ENCODE measurements around the gene PRDM11. TPM values are rescaled to one million over a fixed set of nuclear protein-coding genes. Genes with fewer than 3 reads are reported as not detected.
"Not testable (repeated sequence)": the region's sequence is repeated elsewhere in the genome, so short reads cannot be mapped to it uniquely, and the experiment has no call there.

Gene PRDM11
- total RNA-seq, 2 experiments from 2014 or later: 0.61 to 0.94 TPM

DNA sequence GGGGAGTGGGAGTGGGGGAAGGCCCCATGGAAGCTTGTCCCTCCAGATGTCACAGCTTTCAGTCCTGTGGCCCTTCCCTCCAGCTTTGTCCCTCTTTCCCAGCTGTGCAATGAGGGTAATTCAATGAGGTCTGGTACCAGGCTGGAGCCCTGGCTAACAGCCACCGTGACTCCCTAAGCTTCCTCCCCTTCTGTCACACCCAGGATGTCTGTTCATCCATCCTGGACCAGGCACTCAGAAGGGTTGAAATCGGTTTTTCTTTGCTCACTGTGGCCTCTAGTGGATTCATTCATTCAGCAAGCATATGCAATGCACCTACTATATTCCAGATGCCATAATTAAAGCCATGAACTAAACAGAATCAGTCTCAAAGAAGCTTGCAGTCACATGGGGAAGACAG lies 101.0 kb downstream of the PRDM11 start:
- Mint-ChIP-seq H3K27ac (no peak overlapping the region), H3K9me3 (ENCODE audit: low read depth) (no peaks in the 10 kb centered on the region), H3K36me3 (ENCODE audit: low read depth) (no peaks in the 10 kb centered on the region), H3K27me3 (peaks cover 9% of the 10 kb centered on the region), H3K4me1 (no peaks in the 10 kb centered on the region), H3K4me3 (no peak overlapping the region)
- DNase-seq (no peak), ATAC-seq (no peak)
- intact Hi-C loops (cut with DNase I, micrococcal nuclease): no loop called here
- ChIA-PET CTCF (interaction anchor here (0.9 to 1.1 kb wide), 2 partner anchors 9 to 137 kb away, joined by 3 to 4 read pairs; no protein-coding TSS in a partner anchor), POLR2A (no interaction called here)

DNA sequence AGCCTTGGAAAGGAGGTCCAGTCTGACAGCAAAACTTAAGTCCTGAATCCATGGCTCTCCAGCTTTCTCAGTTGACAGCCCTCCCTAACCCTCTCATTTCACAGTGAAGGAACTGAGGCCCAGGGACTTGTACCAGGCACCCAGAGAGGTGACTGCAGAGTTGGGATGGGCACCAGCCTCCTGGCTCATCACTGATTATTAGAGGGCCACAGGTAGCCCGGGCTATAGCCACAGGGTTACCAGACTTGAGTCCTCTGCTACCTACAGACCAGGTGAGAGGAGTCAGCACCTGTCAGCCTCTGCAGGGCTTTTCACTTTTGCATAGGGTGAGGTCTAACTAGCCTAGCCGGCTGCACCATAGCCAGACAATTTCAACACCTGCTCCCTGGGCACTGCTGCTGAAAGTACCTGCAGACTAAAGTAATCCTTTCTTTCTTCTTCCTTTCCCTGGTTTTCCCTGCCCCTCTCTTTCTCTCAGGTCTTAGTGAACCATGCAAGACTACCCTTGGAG lies 102.1 kb downstream of the PRDM11 start:
- intact Hi-C loops (cut with DNase I, micrococcal nuclease): no loop called here
- H3K36me3 Mint-ChIP-seq (ENCODE audit: low read depth): no peaks in the 10 kb centered on the region
- H3K27me3 Mint-ChIP-seq: peaks cover 10% of the 10 kb centered on the region
- H3K9me3 Mint-ChIP-seq (ENCODE audit: low read depth): no peaks in the 10 kb centered on the region
- ChIA-PET POLR2A (no interaction called here), CTCF (interaction anchor here (1.1 kb wide), 1 partner anchor 138 kb away, joined by 4 read pairs; no protein-coding TSS in a partner anchor)
- ATAC-seq (no peak), DNase-seq (no peak)
- H3K4me3 Mint-ChIP-seq: no peak overlapping the region
- no peak overlapping the region for H3K27ac Mint-ChIP-seq
- H3K4me1 Mint-ChIP-seq: no peaks in the 10 kb centered on the region

DNA sequence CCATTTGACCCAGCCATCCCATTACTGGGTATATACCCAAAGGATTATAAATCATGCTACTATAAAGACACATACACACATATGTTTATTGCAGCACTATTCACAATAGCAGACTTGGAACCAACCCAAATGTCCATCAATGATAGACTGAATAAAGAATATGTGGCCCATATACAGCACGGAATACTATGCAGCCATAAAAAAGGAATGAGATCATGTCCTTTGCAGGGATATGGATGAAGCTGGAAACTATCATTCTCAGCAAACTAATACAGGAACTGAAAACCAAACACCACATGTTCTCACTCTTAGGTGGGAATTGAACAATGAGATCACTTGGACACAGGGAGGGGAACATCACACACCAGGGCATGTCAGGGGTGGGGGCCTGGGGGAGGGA lies 102.9 kb downstream of the PRDM11 start:
- intact Hi-C loops (cut with DNase I, micrococcal nuclease); POLR2A ChIA-PET; DNase-seq; H3K36me3 Mint-ChIP-seq (ENCODE audit: low read depth); H3K9me3 Mint-ChIP-seq (ENCODE audit: low read depth); H3K4me3 Mint-ChIP-seq; ATAC-seq; H3K4me1 Mint-ChIP-seq; H3K27ac Mint-ChIP-seq: not testable (repeated sequence)
- CTCF ChIA-PET: interaction anchor here (0.7 kb wide), 1 partner anchor 137 kb away, joined by 3 read pairs; no protein-coding TSS in a partner anchor
- peaks cover 12% of the 10 kb centered on the region for H3K27me3 Mint-ChIP-seq

DNA sequence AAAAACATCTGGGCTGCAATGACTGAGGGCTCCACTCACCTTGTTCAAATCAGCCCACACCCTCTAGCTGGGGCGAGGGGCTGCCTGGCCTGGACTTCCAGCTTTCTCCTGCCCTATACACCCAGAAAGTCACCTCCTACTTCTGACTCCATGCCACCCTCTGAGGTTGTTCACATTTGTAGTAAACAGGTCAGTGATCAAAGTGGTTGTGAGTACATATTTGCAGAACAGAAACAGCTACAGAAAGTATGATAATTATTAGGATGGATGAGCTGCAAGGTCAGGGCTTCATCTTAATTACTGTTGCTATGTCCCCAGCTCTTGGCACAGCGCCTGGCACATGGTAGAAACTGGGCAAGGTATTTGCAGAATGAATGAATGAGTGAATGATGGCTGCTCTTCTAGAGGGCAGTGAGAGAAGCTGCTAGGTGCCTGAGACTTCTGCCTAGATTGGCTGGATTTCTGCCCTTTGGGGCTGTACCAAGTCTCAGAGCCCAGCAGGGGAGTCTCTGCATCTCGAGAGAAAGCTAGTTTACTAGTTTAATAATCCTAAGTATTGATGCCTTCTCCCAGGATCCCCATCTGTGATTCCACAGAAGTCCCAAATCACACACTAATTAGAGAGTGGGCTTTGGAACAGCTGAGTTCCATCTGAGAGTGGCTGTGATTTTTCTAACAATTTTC lies 103.7 kb downstream of the PRDM11 start:
- CTCF ChIA-PET: interaction anchor here (0.5 to 1.2 kb wide), 3 partner anchors 37 to 148 kb away, joined by 3 to 4 read pairs (median 3); no protein-coding TSS in a partner anchor
- Mint-ChIP-seq H3K27me3 (peaks cover 12% of the 10 kb centered on the region), H3K4me1 (no peaks in the 10 kb centered on the region), H3K9me3 (ENCODE audit: low read depth) (no peaks in the 10 kb centered on the region), H3K27ac (no peak overlapping the region), H3K36me3 (ENCODE audit: low read depth) (no peaks in the 10 kb centered on the region), H3K4me3 (no peak overlapping the region)
- POLR2A ChIA-PET: no interaction called here
- intact Hi-C loops (cut with DNase I, micrococcal nuclease): no loop called here
- DNase-seq: no peak
- ATAC-seq: no peak

DNA sequence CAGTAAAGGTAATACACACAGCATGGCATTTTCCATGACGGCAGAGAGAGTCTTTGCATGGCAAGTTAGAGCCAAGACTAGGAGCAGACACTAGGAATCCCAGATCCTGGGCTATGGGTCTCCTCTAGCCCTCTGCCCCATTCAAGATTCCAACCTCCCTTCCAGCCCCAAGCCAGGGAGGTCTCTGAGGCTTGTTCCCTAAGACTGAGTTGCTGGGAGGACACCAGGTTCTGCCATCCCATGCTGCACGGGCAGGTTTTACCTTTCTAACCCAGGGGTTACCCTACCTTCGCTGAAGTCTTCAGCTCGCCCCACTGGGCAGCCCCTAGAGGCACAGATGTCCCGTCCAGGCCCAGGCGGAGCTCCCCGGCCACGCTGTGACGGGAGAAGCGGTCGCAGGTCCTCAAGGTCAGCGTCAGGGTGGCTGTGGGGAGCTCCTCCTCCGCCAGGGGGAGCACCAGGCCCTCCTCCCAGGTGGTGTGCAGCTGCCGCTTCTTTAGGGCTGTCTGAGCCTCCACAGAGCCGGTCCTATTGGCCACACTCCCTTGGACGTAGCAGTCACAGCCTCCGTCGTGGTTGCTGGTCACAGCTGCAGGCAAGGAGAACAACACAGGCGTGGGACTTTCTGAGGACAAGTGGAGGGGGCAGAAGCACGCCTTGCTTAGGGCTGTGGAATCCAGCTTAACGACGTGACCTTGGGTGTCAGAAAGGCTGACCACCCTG lies 105.9 kb downstream of the PRDM11 start:
- Mint-ChIP-seq H3K27ac (no peak overlapping the region), H3K4me3 (no peak overlapping the region), H3K9me3 (ENCODE audit: low read depth) (no peaks in the 10 kb centered on the region), H3K4me1 (no peaks in the 10 kb centered on the region), H3K36me3 (ENCODE audit: low read depth) (no peaks in the 10 kb centered on the region), H3K27me3 (peaks cover 17% of the 10 kb centered on the region)
- ChIA-PET CTCF (interaction anchor here (0.6 to 1.1 kb wide), 4 partner anchors 8 to 75 kb away, joined by 3 to 4 read pairs (median 4); no protein-coding TSS in a partner anchor), POLR2A (no interaction called here)
- ATAC-seq: peak; percentile 64
- peak; percentile 65 for DNase-seq
- intact Hi-C loops (cut with DNase I, micrococcal nuclease): loop anchor here in 1 of 2 experiments (1.0 to 2.0 kb wide), 2 partner anchors 41 to 81 kb away; no protein-coding TSS in a partner anchor

DNA sequence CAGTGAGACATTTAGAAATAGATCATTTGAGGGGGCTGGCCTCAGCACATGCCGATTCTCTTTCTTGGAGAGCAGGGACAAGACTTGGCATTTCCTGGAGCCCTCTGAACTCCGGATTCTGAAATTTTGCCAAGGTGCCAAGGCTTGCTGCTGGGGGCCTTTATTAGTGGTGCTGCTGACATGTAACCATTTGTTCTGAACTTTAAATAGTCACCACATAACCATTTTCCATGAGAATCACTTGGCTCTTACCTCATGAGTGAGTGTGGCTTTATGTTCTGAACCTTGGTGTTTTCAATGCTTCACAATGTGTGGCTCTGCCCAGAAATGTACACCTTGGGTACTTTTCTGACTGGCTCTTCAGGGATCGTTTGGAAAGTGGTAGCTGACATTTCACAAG lies 106.4 kb downstream of the PRDM11 start:
- Mint-ChIP-seq H3K27me3 (peaks cover 17% of the 10 kb centered on the region), H3K4me3 (no peak overlapping the region), H3K27ac (no peak overlapping the region), H3K4me1 (no peaks in the 10 kb centered on the region), H3K9me3 (ENCODE audit: low read depth) (no peaks in the 10 kb centered on the region), H3K36me3 (ENCODE audit: low read depth) (no peaks in the 10 kb centered on the region)
- ChIA-PET CTCF (interaction anchor here (0.8 to 1.1 kb wide), 2 partner anchors 9 to 75 kb away, joined by 4 read pairs; no protein-coding TSS in a partner anchor), POLR2A (interaction anchor here (0.7 kb wide), 1 partner anchor 365 kb away, joined by 3 read pairs; no protein-coding TSS in a partner anchor)
- ATAC-seq: no peak
- DNase-seq: no peak
- intact Hi-C loops (cut with DNase I, micrococcal nuclease): loop anchor here in 1 of 2 experiments (1.0 to 2.0 kb wide), 2 partner anchors 40 to 80 kb away; no protein-coding TSS in a partner anchor

DNA sequence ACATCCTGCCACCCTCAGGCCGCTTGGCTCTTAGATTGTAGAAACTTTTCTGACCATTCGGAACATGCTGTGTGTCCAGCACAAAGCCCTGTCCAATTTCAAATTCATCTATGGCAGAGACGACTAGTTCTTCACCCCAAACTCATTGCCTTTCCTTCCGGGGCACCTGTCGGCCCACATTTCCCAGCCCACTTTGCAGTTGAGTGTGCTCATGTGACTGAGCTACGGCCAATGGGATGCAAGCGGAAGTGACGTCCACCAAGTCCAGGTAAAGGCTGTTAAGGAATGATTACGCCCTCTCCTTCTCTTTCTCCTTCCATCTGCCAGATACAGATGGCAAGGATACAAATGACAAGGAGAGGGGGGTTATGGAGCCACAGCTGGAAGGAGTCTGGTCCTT lies 107.2 kb downstream of the PRDM11 start:
- no peak overlapping the region for H3K4me3 Mint-ChIP-seq
- no peak overlapping the region for H3K27ac Mint-ChIP-seq
- ATAC-seq: no peak
- H3K27me3 Mint-ChIP-seq: peaks cover 15% of the 10 kb centered on the region
- no peaks in the 10 kb centered on the region for H3K4me1 Mint-ChIP-seq
- H3K36me3 Mint-ChIP-seq (ENCODE audit: low read depth): no peaks in the 10 kb centered on the region
- intact Hi-C loops (cut with DNase I, micrococcal nuclease): loop anchor here in 1 of 2 experiments (2.0 kb wide), 1 partner anchor 79 kb away; no protein-coding TSS in a partner anchor
- H3K9me3 Mint-ChIP-seq (ENCODE audit: low read depth): no peaks in the 10 kb centered on the region
- ChIA-PET CTCF (no interaction called here), POLR2A (no interaction called here)
- no peak for DNase-seq

DNA sequence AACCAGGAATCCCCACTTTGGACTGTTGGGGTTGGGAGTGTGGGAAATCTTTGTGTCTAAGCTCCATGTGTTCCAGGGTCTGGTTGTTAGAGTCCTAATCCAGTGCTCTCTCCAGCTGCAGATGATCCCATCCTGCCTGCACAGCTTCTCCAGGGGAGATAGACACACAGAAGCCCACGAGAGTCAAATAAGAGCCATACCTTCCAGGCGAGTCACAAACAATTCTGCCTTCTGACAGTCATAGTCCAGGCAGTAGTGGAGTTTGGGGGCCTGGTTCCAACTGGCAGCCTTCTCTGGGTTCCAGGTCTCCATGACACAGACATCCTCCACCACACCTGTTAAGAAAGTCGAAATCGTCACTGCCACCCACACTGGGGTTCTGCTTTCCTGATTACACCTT lies 107.6 kb downstream of the PRDM11 start:
- H3K4me1 Mint-ChIP-seq: no peaks in the 10 kb centered on the region
- H3K27ac Mint-ChIP-seq: no peak overlapping the region
- no peak for DNase-seq
- no peak overlapping the region for H3K4me3 Mint-ChIP-seq
- intact Hi-C loops (cut with DNase I, micrococcal nuclease): no loop called here
- CTCF ChIA-PET: interaction anchor here (0.9 kb wide), 1 partner anchor 12 kb away, joined by 3 read pairs; no protein-coding TSS in a partner anchor
- POLR2A ChIA-PET: no interaction called here
- H3K9me3 Mint-ChIP-seq (ENCODE audit: low read depth): no peaks in the 10 kb centered on the region
- peaks cover 15% of the 10 kb centered on the region for H3K27me3 Mint-ChIP-seq
- ATAC-seq: no peak
- H3K36me3 Mint-ChIP-seq (ENCODE audit: low read depth): no peaks in the 10 kb centered on the region

DNA sequence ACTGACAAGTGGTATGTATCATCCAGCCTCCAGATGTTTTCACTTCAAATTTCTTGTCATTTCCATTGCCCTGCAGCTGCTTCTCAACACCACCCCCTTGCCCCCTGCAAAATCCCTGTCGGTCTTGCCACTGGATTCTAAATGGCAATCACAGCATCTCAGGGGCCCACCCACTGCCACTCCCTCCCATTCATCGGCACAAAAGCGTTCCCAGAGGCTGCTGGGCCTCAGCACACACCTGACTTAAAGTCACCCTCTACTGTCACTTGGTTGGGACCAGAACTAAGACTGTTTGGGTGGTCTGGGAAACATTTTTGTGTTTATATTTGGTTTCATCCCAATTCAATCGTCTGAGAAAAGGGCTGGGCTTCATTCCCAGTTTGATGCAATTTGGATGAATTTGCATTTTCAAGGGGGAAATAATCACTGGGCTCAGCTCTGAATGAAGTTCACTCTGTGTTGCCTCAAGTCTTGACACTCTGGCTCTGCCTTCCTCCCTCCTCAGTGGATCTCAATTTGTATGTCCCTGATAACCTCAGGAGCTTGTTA lies 112.6 kb downstream of the PRDM11 start:
- no peaks in the 10 kb centered on the region for H3K4me1 Mint-ChIP-seq
- no peaks in the 10 kb centered on the region for H3K36me3 Mint-ChIP-seq (ENCODE audit: low read depth)
- ATAC-seq: no peak
- no peaks in the 10 kb centered on the region for H3K9me3 Mint-ChIP-seq (ENCODE audit: low read depth)
- intact Hi-C loops (cut with DNase I, micrococcal nuclease): no loop called here
- ChIA-PET POLR2A (no interaction called here), CTCF (interaction anchor here (0.6 kb wide), 1 partner anchor 29 kb away, joined by 3 read pairs; no protein-coding TSS in a partner anchor)
- no peak overlapping the region for H3K27ac Mint-ChIP-seq
- no peak for DNase-seq
- peaks cover 14% of the 10 kb centered on the region for H3K27me3 Mint-ChIP-seq
- H3K4me3 Mint-ChIP-seq: no peak overlapping the region

DNA sequence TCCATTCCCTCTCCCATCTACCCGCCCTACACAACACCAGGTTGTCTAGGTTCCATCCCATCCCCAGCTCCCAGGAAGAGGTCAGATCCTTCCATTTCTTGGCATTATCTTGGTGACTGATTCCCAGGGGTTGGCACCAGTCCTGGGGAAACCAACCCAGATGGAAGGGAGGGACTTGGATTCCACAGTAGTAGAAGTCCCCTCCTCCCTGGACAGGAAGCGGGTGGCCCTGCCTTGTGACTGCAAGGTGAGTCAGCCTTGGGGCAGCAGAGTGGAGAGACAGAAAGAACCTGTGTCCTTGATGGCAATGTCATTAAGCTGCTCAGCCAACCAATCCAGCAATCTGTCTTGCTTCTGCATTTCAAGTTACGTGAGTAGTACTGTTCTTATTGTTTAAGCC lies 113.2 kb downstream of the PRDM11 start:
- Mint-ChIP-seq H3K36me3 (ENCODE audit: low read depth) (no peaks in the 10 kb centered on the region), H3K27me3 (peaks cover 17% of the 10 kb centered on the region), H3K4me1 (no peaks in the 10 kb centered on the region), H3K27ac (no peak overlapping the region), H3K4me3 (no peak overlapping the region), H3K9me3 (ENCODE audit: low read depth) (no peaks in the 10 kb centered on the region)
- ChIA-PET CTCF (interaction anchor here (0.6 kb wide), 1 partner anchor 28 kb away, joined by 3 read pairs; no protein-coding TSS in a partner anchor), POLR2A (no interaction called here)
- ATAC-seq (no peak), DNase-seq (no peak)
- intact Hi-C loops (cut with DNase I, micrococcal nuclease): no loop called here

DNA sequence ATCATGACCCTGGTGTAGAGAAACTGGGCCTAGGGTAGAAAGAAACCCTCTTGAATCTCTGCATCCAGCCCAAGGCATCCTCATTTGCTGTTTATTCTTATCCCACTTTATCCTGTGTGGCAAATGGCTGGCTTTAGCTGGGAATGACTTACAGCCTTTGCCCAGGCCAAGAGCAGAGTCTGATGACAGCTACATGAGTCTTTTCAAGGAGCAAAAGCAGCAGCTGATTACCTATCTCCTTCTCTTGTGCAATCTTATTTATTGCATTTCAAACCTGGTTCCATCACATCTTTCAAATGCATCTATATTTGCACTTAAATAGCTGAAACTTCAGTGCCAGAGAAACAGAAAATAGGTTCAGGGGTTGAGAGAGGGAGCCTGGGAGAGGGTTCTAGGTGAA lies 113.6 kb downstream of the PRDM11 start:
- no peak for ATAC-seq

More for the DNA sequence above, 113.6 kb downstream of the PRDM11 start:
- no peaks in the 10 kb centered on the region for H3K36me3 Mint-ChIP-seq (ENCODE audit: low read depth)
- no peaks in the 10 kb centered on the region for H3K9me3 Mint-ChIP-seq (ENCODE audit: low read depth)
- ChIA-PET POLR2A (no interaction called here), CTCF (no interaction called here)
- no peak overlapping the region for H3K27ac Mint-ChIP-seq
- H3K4me3 Mint-ChIP-seq: no peak overlapping the region
- no peaks in the 10 kb centered on the region for H3K4me1 Mint-ChIP-seq
- no peak for DNase-seq
- intact Hi-C loops (cut with DNase I, micrococcal nuclease): no loop called here
- peaks cover 20% of the 10 kb centered on the region for H3K27me3 Mint-ChIP-seq
